Inflammatory macrophage (primary cell): ENCODE data around the gene PATJ.
"Not testable (repeated sequence)": the region's sequence is repeated elsewhere in the genome, so short reads cannot be mapped to it uniquely, and the experiment has no call there.

ENCODE experiments used
- DNase-seq, 2 donors: peaks; one replicate each; pipeline ENCODE4 v3.0.0-alpha.2; 2020 to 2022
- total RNA-seq, 18 experiments: gene quantifications; one replicate each; lab custom pipeline; 2026; ENCODE audit warnings: mixed read lengths in 6 of 18, inconsistent platforms in 2 of 18; lab: John Stamatoyannopoulos, UW

PATJ gene
- 0.17 to 4.5 (median 0.45) reads per million in 18 experiments for total RNA-seq

- no peak for DNase-seq
These were observed at the start of gene PATJ for GRCh38 chr1:61741711-61742619. Gene PATJ (plus strand): TSS chr1:61742480. CDS start chr1:61762893, 20,413 bp downstream.

- DNase-seq, result no peak
These were observed 42.1 kb upstream of the PATJ start for GRCh38 chr1:61699911-61700851.

- DNase-seq, result no peak
These were observed 33.0 kb upstream of the PATJ start for GRCh38 chr1:61708953-61709907.

GRCh38 chr1:61709908-61710289, 32.4 kb upstream of the PATJ start:
- DNase-seq, result no peak

DNA sequence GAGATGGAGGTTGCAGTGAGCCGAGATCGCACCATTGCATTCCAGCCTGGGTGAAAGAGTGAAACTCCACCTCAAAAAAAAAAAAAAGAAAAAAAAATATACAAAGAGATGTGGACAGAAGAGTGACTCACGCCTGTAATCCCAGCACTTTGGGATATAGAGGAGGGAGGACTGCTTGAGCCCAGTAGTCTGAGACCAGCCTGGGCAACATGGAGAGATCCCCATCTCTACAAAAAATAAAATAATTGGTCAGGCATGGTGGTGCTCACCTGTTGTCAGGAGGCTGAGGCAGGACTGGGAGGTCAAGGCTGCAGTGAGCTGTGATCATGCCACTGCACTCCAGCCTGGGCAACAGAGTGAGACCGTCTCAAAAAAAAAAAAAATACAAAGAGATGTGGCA, 31.0 kb upstream of the PATJ start:
- DNase-seq, result not testable (repeated sequence)

DNA sequence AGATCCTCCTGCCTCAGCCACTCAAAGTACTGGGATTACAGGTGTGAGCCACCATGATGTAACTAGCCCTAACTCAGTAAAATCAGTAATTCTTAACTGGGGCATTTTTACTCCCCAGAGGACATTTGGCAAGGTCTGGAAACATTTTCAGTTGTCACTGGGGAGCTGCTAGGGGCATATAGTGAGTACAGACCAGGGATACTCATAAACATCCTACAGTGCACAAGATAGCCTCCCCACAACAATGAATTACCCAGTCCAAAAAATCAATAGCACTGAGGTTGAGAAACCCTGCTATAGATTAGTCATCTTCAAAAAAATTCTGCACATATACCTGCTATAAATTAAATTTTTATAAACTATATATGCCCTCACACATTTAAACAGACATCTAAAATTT, 30.3 kb upstream of the PATJ start:
- DNase-seq, result no peak

DNA sequence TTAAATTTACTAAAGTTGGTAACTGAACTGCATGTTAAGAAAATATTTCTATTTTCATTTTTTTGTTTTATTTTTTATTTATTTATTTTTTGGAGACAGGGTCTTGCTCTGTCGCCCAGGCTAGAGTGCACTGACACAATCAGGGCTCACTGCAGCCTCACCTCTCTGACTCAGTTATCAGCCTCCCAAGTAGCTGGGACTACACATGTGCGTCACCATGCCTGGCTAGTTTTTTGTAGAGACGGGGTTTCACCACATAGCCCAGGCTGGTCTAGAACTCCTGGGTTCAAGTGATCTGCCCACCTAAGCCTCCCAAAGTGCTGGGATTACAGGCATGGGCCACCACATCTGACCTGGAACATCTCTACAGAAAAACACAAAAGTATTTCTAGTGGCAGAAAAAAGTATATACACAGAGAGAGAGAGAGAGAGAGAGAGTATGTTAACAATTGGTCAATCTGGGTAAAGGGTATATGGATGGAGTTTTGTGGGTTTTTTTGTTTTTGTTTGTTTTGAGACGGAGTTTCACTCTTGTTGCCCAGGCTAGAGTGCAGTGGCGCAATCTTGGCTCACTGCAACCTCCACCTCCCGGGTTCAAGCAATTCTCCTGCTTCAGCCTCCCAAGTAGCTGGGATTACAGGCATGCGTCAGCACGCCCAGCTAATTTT, 23.1 kb upstream of the PATJ start:
- not testable (repeated sequence) for DNase-seq

DNA sequence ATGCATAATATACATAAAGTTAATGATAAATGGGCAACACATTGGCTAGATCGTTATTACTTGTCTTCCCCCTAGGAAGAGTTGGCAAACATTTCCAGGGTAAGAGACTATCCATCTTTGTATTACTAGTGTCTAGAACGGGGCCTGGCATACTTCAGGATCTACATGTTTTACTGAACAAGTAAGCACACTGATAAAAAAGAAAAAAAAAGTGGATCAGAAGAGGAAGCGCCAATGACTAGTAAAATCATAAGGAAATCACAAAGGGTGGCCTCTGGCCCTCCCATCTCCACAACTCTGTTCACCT, 17.8 kb upstream of the PATJ start:
- DNase-seq, result peak in 1 of 2 donors; percentile 20

- peak; percentile 91 to 93 for DNase-seq
These were observed 17.2 kb upstream of the PATJ start, which contains the start of gene TM2D1 for GRCh38 chr1:61724813-61725694. Gene TM2D1 (minus strand): TSS chr1:61725141. CDS start chr1:61725120, 21 bp downstream.

GRCh38 chr1:61727544-61727943, 14.7 kb upstream of the PATJ start:
- no peak for DNase-seq

DNA sequence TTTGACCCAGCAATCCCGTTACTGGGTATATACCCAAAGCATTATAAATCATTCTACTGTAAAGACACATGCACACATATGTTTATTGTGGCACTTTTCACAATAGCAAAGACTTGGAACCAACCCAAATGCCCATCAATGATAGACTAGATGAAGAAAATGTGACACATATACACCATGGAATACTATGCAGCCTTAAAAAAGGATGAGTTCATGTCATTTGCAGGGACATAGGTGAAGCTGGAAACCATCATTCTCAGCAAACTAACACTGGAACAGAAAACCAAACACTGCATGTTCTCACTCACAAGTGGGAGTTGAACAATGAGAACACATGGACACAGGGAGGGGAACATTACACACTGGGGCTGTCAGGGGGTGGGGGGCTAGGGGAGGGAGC, 11.6 kb upstream of the PATJ start:
- DNase-seq, result not testable (repeated sequence)

- DNase-seq, result peak; percentile 23 to 31
These were observed 9.6 kb upstream of the PATJ start for GRCh38 chr1:61732726-61733125.

GRCh38 chr1:61740751-61741700, 1.3 kb upstream of the PATJ start:
- peak; percentile 40 to 52 for DNase-seq

- no peak for DNase-seq
These were observed 545 bp downstream of the PATJ start for GRCh38 chr1:61742620-61743430.

DNA sequence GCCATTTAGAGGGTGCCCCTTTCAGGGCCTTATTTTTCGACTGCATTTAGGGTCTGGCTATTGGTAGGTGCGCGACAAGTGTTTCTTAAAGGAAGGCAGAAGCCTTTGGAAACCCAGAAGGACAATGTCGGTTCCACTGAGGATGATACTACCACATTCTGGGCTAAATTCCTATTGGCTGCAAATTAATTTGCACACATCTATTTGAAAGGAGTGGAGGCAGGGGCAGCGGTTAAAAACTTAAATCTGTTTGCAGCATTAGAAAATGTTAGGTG, 1.1 kb downstream of the PATJ start:
- DNase-seq, result no peak

DNA sequence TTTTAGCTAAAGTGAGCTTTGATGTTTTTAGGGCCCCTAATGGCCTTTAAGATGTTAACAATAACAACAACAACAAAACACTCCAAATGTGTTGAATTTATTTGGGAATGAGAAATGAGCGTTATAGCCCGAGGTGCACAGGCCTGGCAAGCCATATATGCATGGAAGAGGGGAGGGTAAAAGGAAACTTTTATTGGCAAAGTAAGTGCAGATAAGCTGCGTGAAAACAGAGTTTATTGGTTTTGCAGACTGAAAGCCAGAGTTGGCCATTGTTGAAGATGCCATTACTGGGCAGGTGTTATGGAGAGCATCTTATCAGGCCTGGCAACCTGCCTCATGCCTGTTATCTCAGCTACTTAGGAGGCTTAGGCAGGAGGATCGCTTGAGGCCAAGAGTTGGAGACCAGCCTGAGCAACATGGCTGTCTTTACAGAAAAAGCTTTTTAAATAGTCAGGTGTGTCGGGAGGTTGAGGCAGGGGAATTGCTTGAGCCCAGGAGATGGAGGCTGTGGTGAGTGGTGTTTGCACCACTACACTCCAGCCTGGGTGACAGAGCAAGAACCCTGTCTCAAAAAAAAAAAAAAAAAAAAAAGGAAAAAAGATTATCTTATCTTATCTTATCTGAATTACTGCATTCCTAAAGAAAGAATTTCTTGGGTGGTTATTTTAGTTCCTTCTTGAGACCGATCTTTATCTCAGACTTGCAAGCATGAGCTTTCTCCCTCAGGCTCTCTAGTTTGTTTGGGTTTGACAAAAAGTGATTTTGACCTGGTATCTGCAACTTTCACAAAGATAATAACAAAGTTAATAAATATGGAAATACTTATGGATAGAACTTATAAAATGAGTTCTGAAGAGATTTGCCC, 1.7 kb downstream of the PATJ start:
- no peak for DNase-seq

GRCh38 chr1:61746813-61747212, 4.5 kb downstream of the PATJ start:
- DNase-seq, result no peak

- DNase-seq, result no peak
These were observed 6.3 kb downstream of the PATJ start for GRCh38 chr1:61748566-61748965.
